ENCODE data around the gene TTC4. TPM values are rescaled to one million over a fixed set of nuclear protein-coding genes. Genes with fewer than 3 reads are reported as not detected.
"Not testable (repeated sequence)": the region's sequence is repeated elsewhere in the genome, so short reads cannot be mapped to it uniquely, and the experiment has no call there.

Gene TTC4
- total RNA-seq, 1 experiment from 2014 or later = 53.5 TPM

DNA sequence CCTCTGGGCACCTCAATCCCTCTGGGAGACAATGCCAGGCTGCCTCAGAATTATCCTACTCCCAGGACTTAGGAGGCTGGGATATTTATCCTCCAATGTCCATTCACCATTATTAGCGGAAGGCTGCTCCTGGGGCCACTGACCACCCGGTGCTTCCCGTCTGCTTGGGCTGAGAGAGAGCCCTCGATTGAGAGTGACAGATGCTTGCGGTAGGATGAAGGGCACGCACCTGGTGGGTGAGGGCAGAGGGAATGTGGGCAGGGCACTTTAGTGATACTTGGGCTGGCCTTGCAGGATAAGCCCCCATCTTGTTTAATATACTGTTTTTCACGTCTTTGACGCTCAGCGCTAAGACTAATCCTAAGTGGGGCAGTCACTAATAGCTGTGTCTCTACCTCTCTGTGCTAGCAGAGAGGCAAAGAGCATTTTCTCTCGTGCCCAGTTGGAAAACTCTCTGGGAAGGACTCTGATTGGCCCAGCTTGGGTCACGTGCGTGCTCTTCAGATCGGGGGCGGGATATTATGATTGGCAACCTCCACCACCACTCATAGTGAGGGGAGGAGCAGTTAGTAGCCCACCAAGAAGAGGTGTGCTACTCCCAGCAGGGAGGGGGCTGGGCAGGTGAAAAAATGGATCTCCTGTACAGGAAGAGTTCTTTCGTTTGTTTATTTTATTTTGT, 59.3 kb downstream of the TTC4 start:
- DNase-seq (ENCODE audit: low spot score) = peak; percentile 10
- in situ Hi-C loops (cut with HindIII; ENCODE audit: low sequenced_read_pairs) = no loop called here

DNA sequence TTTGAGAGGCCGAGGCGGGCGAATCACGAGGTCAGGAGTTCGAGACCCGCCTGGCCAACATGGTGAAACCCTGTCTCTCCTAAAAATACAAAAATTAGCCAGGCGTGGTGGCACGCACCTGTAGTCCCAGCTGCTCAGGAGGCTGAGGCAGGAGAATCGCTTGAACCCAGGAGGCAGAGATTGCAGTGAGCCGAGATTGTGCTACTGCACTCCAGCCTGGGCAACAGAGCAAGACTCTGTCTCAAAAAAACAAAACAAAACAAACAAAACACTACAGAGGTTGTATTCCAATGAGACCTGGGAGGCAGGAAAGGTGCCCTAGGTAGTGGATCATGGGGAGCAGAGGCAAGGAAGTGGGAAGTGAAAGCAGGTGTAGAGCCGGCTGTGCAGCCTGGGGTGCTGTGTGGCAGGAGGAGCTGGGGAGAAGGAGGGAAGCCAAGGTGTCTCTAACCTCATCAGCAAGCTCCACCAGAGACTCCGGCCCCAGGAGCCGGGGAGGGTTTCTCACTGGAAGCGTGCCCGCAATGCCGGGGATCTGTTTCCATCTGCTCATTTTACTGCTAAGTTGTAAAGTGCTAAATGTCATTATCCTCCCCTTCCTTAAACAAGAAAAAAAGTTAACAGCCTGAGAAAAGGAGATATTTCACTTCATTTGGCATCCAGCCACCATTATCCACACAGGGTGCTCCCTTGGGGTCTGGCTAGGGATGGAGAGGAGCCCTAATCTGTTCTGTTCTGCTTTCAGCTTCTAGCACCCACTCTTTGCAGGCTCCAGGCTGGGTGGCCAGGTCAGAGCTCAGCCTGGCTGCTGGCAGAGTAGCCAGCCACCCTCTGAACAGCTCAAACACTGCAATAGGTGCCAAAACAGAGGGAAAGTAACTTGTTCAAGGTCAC, 60.4 kb downstream of the TTC4 start:
- in situ Hi-C loops (cut with HindIII; ENCODE audit: low sequenced_read_pairs) = not testable (repeated sequence)

DNA sequence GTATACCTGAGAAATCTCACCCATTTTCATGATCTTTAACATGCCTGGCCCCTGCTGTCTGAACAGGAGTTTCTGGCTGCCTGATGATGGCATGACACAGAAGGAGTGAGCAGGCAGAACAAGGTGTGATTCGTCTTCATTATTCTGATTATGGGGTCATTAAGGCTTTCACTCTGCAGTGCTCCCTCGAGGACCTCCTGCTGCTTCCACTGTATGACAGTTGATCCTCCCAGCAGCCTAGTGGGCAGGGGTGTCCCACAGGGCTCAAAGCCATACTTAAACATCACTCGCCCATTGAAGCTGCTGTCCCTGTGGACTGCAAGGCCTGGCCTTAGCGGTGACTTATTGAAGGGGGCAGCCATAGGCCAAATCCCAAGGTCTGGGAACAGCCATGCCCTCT, 61.4 kb downstream of the TTC4 start:
- DNase-seq (ENCODE audit: low spot score) = no peak

More for the DNA sequence above, 60.4 kb downstream of the TTC4 start:
- DNase-seq (ENCODE audit: low spot score) = not testable (repeated sequence)

GRCh38 chr1:54777431-54777830, 61.8 kb downstream of the TTC4 start:
- DNase-seq (ENCODE audit: low spot score) = no peak
- in situ Hi-C loops (cut with HindIII; ENCODE audit: low sequenced_read_pairs) = no loop called here

More for the DNA sequence above, 61.4 kb downstream of the TTC4 start:
- in situ Hi-C loops (cut with HindIII; ENCODE audit: low sequenced_read_pairs) = no loop called here

DNA sequence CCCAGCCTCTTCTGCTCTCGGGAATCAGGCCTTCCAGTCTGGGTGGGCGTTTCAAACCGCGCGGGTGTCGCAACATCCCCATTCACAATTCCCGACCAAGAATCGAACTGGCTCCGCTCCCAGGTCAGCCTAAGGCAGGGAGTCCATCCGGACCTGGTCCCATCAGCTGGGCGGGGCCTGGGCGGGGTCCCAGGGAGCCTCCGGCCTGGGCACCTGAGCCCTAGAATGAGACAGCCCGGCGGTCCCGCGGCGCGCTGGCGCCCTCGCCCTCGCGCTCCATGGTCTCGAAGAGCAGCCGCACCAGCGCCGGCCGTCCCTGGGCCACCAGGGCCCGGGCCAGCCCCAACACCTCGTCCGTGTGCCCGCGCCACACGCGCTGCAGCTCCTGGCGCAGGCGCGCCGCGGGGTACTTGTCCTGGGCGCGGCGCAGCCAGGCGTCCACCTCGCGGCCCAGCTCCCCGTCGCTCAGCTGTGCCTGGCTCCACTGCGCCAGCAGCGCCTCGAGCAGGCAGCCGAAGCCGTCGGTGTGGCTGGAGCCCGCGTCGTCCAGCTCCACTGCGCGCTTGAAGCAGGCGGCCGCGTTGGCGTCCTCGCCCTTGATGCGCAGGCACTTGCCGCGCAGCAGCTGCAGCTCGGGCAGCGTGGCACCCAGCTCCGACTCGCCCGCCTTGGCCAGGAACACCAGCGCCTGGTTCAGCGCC, 65.5 kb downstream of the TTC4 start:
- no peak for DNase-seq (ENCODE audit: low spot score)
- in situ Hi-C loops (cut with HindIII; ENCODE audit: low sequenced_read_pairs) = no loop called here

GRCh38 chr1:54782156-54782555, 66.5 kb downstream of the TTC4 start:
- in situ Hi-C loops (cut with HindIII; ENCODE audit: low sequenced_read_pairs) = no loop called here
- DNase-seq (ENCODE audit: low spot score) = no peak

GRCh38 chr1:54782588-54782987, 66.9 kb downstream of the TTC4 start:
- in situ Hi-C loops (cut with HindIII; ENCODE audit: low sequenced_read_pairs) = no loop called here
- no peak for DNase-seq (ENCODE audit: low spot score)

DNA sequence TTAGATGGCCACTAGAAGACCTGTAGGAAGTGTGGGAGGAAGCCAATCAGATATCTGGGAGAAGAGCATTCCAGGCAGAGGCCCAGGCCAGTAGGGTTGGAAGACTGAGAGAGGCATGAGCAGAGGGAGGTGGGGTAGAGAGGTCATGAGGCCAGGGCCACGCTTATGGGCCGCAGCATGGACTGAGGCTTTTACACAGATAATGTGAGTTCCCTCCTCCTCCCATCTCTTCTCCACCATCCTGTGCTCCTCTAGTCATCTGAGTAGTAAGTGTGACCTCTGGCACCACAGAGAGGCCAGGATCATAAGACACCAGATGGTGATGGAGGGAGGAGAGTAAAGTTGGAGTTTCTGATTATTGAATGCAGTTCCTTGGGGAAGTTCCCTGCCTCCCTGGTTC, 68.4 kb downstream of the TTC4 start:
- in situ Hi-C loops (cut with HindIII; ENCODE audit: low sequenced_read_pairs) = no loop called here
- DNase-seq (ENCODE audit: low spot score) = no peak

DNA sequence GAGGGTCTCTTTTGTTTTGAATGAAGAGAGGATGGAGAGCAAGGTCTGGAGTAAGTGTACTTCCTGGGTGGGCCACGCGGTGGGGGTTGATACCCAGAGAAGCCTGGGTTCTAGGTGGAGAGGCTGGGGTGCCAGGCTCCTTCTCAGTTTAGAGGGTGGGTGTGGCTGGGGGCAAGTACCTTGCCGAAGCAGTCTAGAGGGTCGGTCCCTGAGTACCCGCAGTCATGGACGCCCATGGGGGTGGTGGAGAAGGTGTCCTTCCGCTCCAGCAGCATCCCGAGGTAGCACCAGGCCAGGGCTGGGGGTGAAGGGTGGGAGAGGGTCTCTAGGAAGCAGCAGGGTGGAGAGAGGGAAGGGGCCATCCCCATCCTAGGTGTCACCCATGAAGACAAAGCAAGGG, 71.1 kb downstream of the TTC4 start:
- in situ Hi-C loops (cut with HindIII; ENCODE audit: low sequenced_read_pairs) = no loop called here
- no peak for DNase-seq (ENCODE audit: low spot score)

- in situ Hi-C loops (cut with HindIII; ENCODE audit: low sequenced_read_pairs) = no loop called here
- DNase-seq (ENCODE audit: low spot score) = no peak
These were observed 71.9 kb downstream of the TTC4 start for GRCh38 chr1:54787604-54788003.

DNA sequence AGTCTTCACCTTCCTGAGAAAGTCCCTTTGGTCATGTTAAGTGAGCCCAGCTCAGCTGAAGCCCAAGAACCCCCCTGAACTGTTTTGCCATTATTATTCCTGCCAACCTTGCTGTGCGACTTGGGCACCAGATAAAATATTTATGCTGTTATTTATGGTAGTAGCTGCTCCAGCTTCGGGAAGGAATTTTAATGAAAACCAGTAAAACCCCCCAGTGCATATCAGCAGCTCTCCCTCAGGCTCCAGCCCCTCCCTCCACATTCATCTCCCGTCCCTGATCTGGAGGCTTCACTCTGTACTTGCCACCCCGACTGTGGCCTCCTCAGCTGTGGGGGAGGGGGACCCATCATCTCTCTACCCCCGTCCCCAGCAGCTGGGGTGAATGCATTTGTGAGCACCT, 72.8 kb downstream of the TTC4 start:
- no peak for DNase-seq (ENCODE audit: low spot score)
- in situ Hi-C loops (cut with HindIII; ENCODE audit: low sequenced_read_pairs) = no loop called here

DNA sequence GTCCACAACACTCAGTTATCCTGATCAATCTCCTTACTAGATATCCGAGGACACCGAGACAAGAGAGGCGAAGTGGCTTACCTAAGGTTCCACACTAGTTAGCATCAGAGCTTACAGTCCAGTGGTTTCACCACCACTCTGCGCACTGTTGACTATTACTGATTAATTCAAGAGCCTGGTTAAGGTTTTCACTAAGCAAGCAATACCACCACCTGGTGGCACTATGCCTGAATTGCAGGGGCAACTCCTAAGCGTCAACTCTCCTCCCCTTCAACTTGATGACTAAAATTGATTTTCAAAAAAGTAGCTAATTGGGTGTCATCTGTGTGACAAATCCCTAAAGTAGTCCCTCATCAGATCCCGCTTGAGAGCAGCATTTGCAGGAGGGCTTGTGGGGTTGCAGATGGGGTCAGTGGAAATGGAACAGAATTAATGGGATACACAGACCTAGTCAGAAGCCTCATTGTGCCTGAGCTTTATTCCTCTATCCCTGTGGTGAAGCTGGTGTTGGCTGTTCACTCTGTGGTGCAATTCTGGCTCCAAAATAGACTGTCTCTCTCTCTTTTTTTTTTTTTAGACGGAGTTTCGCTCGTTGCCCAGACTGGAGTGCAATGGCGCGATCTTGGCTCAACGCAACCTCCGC, 76.3 kb downstream of the TTC4 start:
- in situ Hi-C loops (cut with HindIII; ENCODE audit: low sequenced_read_pairs) = no loop called here
- no peak for DNase-seq (ENCODE audit: low spot score)

Other genes with a start within 250 kb of the TTC4 start
- gene ACOT11, start 167.6 kb upstream of the TTC4 start, total RNA-seq (2014; rRNA removed; shearing (Covaris generic)) = 7.1 and 13.6 TPM in 2 replicates
- gene FAM151A, start 92.3 kb upstream of the TTC4 start, total RNA-seq (2014; rRNA removed; shearing (Covaris generic)) = 0.75 and 1.3 TPM in 2 replicates
- gene MROH7, start 74.1 kb upstream of the TTC4 start, total RNA-seq (2014; rRNA removed; shearing (Covaris generic)) = not detected in 2 replicates
- 10.0 and 17.2 TPM in 2 replicates for gene PARS2, start 48.7 kb downstream of the TTC4 start, total RNA-seq (2014; rRNA removed; shearing (Covaris generic))
- not detected in 2 replicates for gene TTC22, start 85.5 kb downstream of the TTC4 start, total RNA-seq (2014; rRNA removed; shearing (Covaris generic))
- 77.8 and 101 TPM in 2 replicates for gene DHCR24, start 171.3 kb downstream of the TTC4 start, total RNA-seq (2014; rRNA removed; shearing (Covaris generic))